Left lung (tissue), 10 donors: ENCODE data around the gene SORBS1. TPM values are rescaled to one million over a fixed set of nuclear protein-coding genes. Genes with fewer than 3 reads are reported as not detected.

Source experiments
- ATAC-seq: fragments of 200-7000 bp; cut with Tn5 transposase; one replicate; pipeline ENCODE4 v1.9.1; 2020; ENCODE audit warnings: moderate library complexity
- DNase-seq, 4 donors: peaks; one replicate each; pipeline ENCODE4 v3.0.0-alpha.2; 2013 to 2020
- H3K27ac ChIP-seq, 2 donors: fragments of 200-600 bp; sonication (generic) in 1 of 2; one replicate each; pipeline versions ENCODE4 v1.5.0 to v1.8.0; 2020 to 2021
- H3K27me3 ChIP-seq, 2 donors: fragments of 200-600 bp; sonication (generic) in 1 of 2; one replicate each; pipeline versions ENCODE4 v1.5.0 to v1.8.0; 2020 to 2021
- H3K36me3 ChIP-seq, 2 donors: fragments of 200-600 bp; sonication (generic) in 1 of 2; one replicate each; pipeline versions ENCODE4 v1.5.0 to v1.8.0; 2020 to 2021
- H3K4me1 ChIP-seq, 2 donors: fragments of 200-600 bp; one replicate each; pipeline ENCODE4 v1.8.0; 2021
- H3K4me3 ChIP-seq, 2 donors: fragments of 200-600 bp; sonication (generic) in 1 of 2; one replicate each; pipeline versions ENCODE4 v1.5.0 to v1.8.0; 2020 to 2021; ENCODE audit warnings: mild to moderate bottlenecking in 1 of 2
- H3K9me3 ChIP-seq, 2 donors: fragments of 200-600 bp; sonication (generic) in 1 of 2; one replicate each; pipeline versions ENCODE4 v1.5.0 to v1.8.0; 2020 to 2021
- CTCF ChIP-seq, 2 donors: fragments of 200-600 bp; sonication (generic) in 1 of 2; IDR thresholded peaks; one replicate each; pipeline versions ENCODE4 v1.5.0 to v1.8.0; 2021; ENCODE audit warnings: antibody characterized with exemption in 2 of 2
- intact Hi-C, 2 donors: fragments of 100-400 bp; cut with DNase I; formaldehyde crosslinking; loops; one replicate each; pipeline versions ENCODE4 v1.11.2 to v1.14.2; 2022
- polyA plus RNA-seq, 6 donors: library from polyadenylated mRNA; unstranded; fragments of 120-200 nt; gene quantifications; one replicate each; pipeline ENCODE4 v1.2.1, GENCODE V29; 2013; ENCODE audit not compliant: insufficient read length in 6 of 6
- total RNA-seq, 2 donors: library from RNA; stranded (reverse); fragmentation: NEBNext Ultra II Directional; extraction: Animal tissue kit (Norgen Biotek cat#: 25700); gene quantifications; one replicate each; pipeline ENCODE4 v1.2.1, GENCODE V29; 2021
- donor health status: DM: no; HTN: yes; CAD: no.
- donor health status: DM: no; HTN: no; CAD: no.

Gene SORBS1
- total and polyA plus RNA-seq, 8 donors, result 23.3 to 52.7 (median 36.4) TPM

- intact Hi-C loops, result no loop called here
Measured at GRCh38 chr10:95500097-95500496, 61.1 kb downstream of the SORBS1 start.

GRCh38 chr10:95499482-95499989 lies 61.6 kb downstream of the SORBS1 start:
- intact Hi-C loops, result no loop called here
- Histone ChIP-seq H3K27ac (no peak overlapping the region), H3K4me3 (no peak overlapping the region), H3K4me1 (peaks cover 0 to 5% of the 10 kb centered on the region in 2 donors), H3K27me3 (no peaks in the 10 kb centered on the region), H3K36me3 (no peaks in the 10 kb centered on the region), H3K9me3 (no peaks in the 10 kb centered on the region)
- TF ChIP-seq CTCF (IDR thresholded peaks at IDR 0.05), result no peak
- peak; percentile 69 for ATAC-seq
- DNase-seq, result no peak

More at GRCh38 chr10:95500097-95500496, 61.1 kb downstream of the SORBS1 start:
- TF ChIP-seq CTCF (IDR thresholded peaks at IDR 0.05), result no peak
- no peaks in the 10 kb centered on the region for H3K27me3 ChIP-seq
- H3K4me1 ChIP-seq, result peaks cover 0 to 5% of the 10 kb centered on the region in 2 donors
- DNase-seq (no peak), ATAC-seq (peak; percentile 27)
- no peak overlapping the region for H3K4me3 ChIP-seq
- H3K36me3 ChIP-seq, result no peaks in the 10 kb centered on the region
- H3K27ac ChIP-seq, result no peak overlapping the region
- H3K9me3 ChIP-seq, result no peaks in the 10 kb centered on the region

- DNase-seq (no peak), ATAC-seq (no peak)
- Histone ChIP-seq H3K4me3 (no peak overlapping the region), H3K27me3 (no peaks in the 10 kb centered on the region), H3K9me3 (no peaks in the 10 kb centered on the region), H3K36me3 (no peaks in the 10 kb centered on the region), H3K27ac (no peak overlapping the region), H3K4me1 (no peaks in the 10 kb centered on the region)
- TF ChIP-seq CTCF (IDR thresholded peaks at IDR 0.05), result no peak
- intact Hi-C loops, result no loop called here
Measured at GRCh38 chr10:95496951-95497350, 64.2 kb downstream of the SORBS1 start.

- DNase-seq, result no peak
- H3K9me3 ChIP-seq, result no peaks in the 10 kb centered on the region
- H3K27ac ChIP-seq, result no peak overlapping the region
- no peaks in the 10 kb centered on the region for H3K36me3 ChIP-seq
- no peak for TF ChIP-seq CTCF (IDR thresholded peaks at IDR 0.05)
- intact Hi-C loops, result no loop called here
- no peak overlapping the region for H3K4me3 ChIP-seq
- ATAC-seq, result no peak
- H3K27me3 ChIP-seq, result no peaks in the 10 kb centered on the region
- H3K4me1 ChIP-seq, result no peaks in the 10 kb centered on the region
Measured at GRCh38 chr10:95496246-95496911, 64.8 kb downstream of the SORBS1 start.

- H3K27me3 ChIP-seq, result no peaks in the 10 kb centered on the region
- ATAC-seq, result no peak
- intact Hi-C loops, result no loop called here
Measured at GRCh38 chr10:95493862-95494261, 67.3 kb downstream of the SORBS1 start.

More at GRCh38 chr10:95493862-95494261, 67.3 kb downstream of the SORBS1 start:
- no peak overlapping the region for H3K27ac ChIP-seq
- no peak for TF ChIP-seq CTCF (IDR thresholded peaks at IDR 0.05)
- no peak for DNase-seq
- H3K36me3 ChIP-seq, result no peaks in the 10 kb centered on the region
- no peak overlapping the region for H3K4me3 ChIP-seq
- H3K9me3 ChIP-seq, result no peaks in the 10 kb centered on the region
- H3K4me1 ChIP-seq, result no peaks in the 10 kb centered on the region
